K562 (cell line): Measurements from ENCODE around the gene SRRD. TPM values are rescaled to one million over a fixed set of nuclear protein-coding genes. Genes with fewer than 3 reads are reported as not detected.

Source experiments
- ARID4B ChIP-seq: sonication (generic); formaldehyde crosslinking; IDR thresholded peaks from 2 replicates; pipeline ENCODE4 v1.8.0; 2022; ENCODE audit warnings: mild to moderate bottlenecking, missing genetic modification reagents
- ATF7 ChIP-seq: fragments of 450-650 bp; IDR thresholded peaks from 2 replicates; pipeline ENCODE4 v1.7.1; 2014; ENCODE audit warnings: mild to moderate bottlenecking, moderate library complexity
- GTF3C2 ChIP-seq: IDR thresholded peaks from 3 replicates; pipeline ENCODE4 v1.6.1; 2011; ENCODE audit warnings: borderline replicate concordance, mild to moderate bottlenecking, moderate library complexity; ENCODE audit not compliant: insufficient read length; ENCODE audit errors: extremely low read depth
- OTX1 ChIP-seq: fragments of 450-650 bp; formaldehyde crosslinking; IDR thresholded peaks from 2 replicates; pipeline ENCODE4 v1.4.0; 2022; ENCODE audit warnings: mild to moderate bottlenecking
- ZNF263 ChIP-seq: sonication (generic); formaldehyde crosslinking; IDR thresholded peaks from 2 replicates; pipeline ENCODE4 v1.8.0; 2022; ENCODE audit warnings: mild to moderate bottlenecking, missing genetic modification reagents, borderline replicate concordance
- polyA plus RNA-seq, 8 experiments: library from polyadenylated mRNA; depleted of rRNA in 4 of 8; stranded (reverse) in 5 of 8; unstranded in 3 of 8; fragments of >200 nt; fragmentation: Nextera tagmentation in 2 of 8; fragmentation: Illumina TruSeq in 1 of 8; extraction: Ambion mirVana in 2 of 8; extraction: Trizol in 1 of 8; gene quantifications; 2 replicates each; pipeline versions ENCODE4 v1.2.1 to v1.2.3, GENCODE V29; 2011 to 2014; ENCODE audit warnings: inconsistent platforms in 1 of 8, missing spikeins in 1 of 8
- total RNA-seq, 7 experiments: library from RNA; depleted of rRNA in 6 of 7; stranded (reverse); fragments of >200 nt in 6 of 7; fragmentation: Illumina TruSeq in 2 of 7; extraction: Trizol in 2 of 7; gene quantifications; 2 replicates each; pipeline versions ENCODE4 v1.2.1 to v1.2.3, GENCODE V29; 2011 to 2021; ENCODE audit warnings: low replicate concordance in 1 of 7

The SRRD gene
- total and polyA plus RNA-seq, 9 of the 15 experiments (the other 6 are each of a cell fraction or from before 2014, with no cell fraction given): 4.9 to 59.4 (median 34.4) TPM

GRCh38 chr22:26471522-26471921 lies 12.2 kb upstream of the SRRD start (continued):
- TF ChIP-seq ARID4B (CRISPR knock-in tag) (no peak), ATF7 (no peak), ZNF263 (CRISPR knock-in tag) (no peak), GTF3C2 (no peak), OTX1 (CRISPR knock-in tag) (no peak)
